Measurements from ENCODE around the gene MEGF11.
A peak's percentile ranks its signal among the peaks of the same experiment; 100 is the strongest.

MEGF11 gene

GRCh38 chr15:66219339-66219738 lies 34.2 kb downstream of the MEGF11 start:
- FAIRE-seq (peak; percentile 62), DNase-seq (ENCODE audit: low spot score) (no peak)

- no peak for FAIRE-seq
- DNase-seq (ENCODE audit: low spot score) = no peak
These were observed 36.7 kb downstream of the MEGF11 start for GRCh38 chr15:66216806-66217205.

GRCh38 chr15:66215811-66216210 lies 37.7 kb downstream of the MEGF11 start:
- FAIRE-seq = no peak
- no peak for DNase-seq (ENCODE audit: low spot score)

DNA sequence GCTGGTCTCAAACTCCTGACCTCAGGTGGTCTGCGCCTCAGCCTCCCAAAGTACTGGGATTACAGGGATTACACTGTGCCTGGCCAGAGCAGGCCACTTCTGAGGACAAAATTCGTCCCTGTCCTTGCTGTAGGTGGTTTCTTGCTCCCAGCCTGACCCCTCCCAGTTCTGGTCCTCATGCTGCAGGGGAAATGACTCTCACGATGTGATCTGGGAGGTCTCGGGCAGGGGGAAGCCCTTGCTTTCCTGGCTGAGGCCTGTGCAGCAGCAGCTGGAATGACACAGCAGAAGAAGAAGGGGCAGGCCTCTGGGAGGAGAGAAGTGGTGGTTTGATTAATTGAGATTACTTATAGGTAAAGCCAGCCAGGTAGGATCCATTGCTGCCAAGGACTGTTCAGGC lies 39.3 kb downstream of the MEGF11 start:
- FAIRE-seq = no peak
- no peak for DNase-seq (ENCODE audit: low spot score)

GRCh38 chr15:66212563-66212921 lies 41.0 kb downstream of the MEGF11 start:
- FAIRE-seq = no peak

DNA sequence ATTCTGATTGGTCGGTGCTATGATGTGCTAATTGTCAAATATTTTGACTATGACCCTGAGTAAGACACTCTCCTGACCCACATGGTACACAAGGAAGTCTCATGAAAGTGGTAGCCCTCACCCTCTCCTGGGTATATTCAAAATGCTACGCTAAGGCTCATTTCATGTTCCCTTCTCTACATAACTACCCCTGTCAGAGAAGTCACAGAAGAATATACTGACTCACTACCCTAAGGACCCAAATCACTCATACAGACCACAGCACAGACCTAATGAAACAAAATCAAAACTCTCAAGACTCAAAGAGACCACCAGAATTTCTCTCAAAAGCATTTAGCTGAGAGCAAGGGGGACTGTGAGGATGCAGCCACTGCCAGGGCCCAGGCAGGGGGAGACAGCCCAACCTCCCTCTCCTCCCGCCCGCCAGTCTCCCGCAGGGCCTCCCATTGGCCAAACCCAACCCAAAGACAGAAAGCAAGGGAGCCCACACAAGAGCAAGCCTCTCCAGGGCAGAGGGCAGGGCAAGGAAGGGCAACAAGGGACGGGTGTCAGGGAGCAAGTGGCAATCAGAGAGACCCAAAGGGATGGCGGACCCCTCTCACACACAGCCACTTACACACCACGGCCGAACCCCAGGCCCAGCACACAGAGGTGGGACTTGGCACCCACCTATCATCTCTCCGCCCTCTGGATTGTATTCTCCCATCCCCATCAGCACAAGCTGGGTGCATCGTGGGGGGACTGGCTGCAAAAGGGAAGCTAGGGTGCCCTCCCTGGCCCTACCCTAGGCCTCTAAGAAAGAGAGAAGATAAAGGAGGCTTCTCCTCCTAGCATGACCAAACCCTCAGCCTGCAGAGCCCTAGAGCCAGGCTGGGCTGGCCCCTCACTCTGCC lies 41.6 kb downstream of the MEGF11 start:
- FAIRE-seq (no peak), DNase-seq (ENCODE audit: low spot score) (no peak)

More at GRCh38 chr15:66212563-66212921, 41.0 kb downstream of the MEGF11 start:
- DNase-seq (ENCODE audit: low spot score) = no peak

GRCh38 chr15:66210684-66211083 lies 42.9 kb downstream of the MEGF11 start:
- FAIRE-seq (no peak), DNase-seq (ENCODE audit: low spot score) (no peak)

- FAIRE-seq (no peak), DNase-seq (ENCODE audit: low spot score) (no peak)
These were observed 54.8 kb downstream of the MEGF11 start for GRCh38 chr15:66198757-66199156.

- DNase-seq (ENCODE audit: low spot score) = peak; percentile 67
- FAIRE-seq = no peak
These were observed 56.9 kb downstream of the MEGF11 start for GRCh38 chr15:66196602-66197001.

GRCh38 chr15:66195621-66196230 lies 57.8 kb downstream of the MEGF11 start:
- FAIRE-seq (peak; percentile 50), DNase-seq (ENCODE audit: low spot score) (no peak)

DNA sequence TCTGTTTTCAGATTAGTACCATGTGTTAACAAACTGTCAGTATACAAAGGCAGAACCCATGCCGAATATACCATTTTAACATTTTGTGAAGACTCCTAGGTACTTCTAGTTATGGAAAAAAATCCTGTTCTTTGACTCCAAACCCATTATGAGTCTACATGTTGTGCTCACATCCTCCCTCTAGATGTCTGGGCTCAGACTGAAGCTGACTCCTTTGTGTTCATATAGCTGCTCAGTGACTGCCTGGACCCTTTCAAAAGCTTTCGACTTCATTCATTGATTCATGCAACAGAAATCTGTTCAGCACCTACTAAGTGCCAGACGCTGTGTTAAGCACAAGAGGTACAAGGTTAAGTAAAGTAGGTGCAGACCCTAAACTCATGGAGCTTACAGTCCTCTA lies 60.5 kb downstream of the MEGF11 start:
- FAIRE-seq (no peak), DNase-seq (ENCODE audit: low spot score) (no peak)

DNA sequence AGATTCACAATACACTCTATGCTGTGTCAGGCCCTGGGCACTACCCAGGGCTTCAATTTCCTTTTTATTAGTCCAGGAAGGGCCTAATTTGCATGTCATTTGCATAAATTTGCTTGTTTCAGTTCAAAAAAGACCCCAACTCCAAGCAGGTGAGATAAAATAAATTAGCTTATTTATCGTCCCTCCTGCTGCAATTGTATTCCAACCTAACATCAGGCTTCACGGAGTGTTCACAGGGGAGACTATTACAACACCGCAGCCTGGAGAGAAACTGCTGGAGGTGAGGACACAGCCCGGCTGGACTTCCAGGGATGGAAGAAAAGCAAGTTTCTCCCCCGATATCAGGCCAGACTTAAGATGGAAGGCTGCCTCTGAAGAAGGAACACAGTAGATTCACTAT lies 62.8 kb downstream of the MEGF11 start:
- FAIRE-seq = no peak
- DNase-seq (ENCODE audit: low spot score) = no peak

DNA sequence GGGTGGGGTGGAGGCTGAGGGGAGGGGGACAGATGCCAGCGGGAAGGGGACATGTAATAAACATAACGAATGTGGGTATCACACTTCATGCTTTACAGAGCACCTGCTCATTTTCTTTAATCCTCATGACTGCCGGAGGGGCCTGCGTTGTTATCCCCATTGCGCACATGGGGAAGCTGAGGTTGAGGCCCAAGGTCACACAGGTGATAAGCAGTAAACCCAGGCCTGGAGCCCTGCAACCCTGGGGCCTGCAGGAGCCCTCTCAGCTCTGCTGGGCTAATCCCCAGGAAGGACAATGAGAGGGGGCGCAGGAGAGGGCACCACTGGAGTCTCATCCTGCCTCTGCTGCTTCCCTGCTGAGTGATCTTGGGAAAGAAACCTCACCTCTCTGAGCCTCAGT lies 64.3 kb downstream of the MEGF11 start:
- no peak for DNase-seq (ENCODE audit: low spot score)

GRCh38 chr15:66188464-66188863 lies 65.1 kb downstream of the MEGF11 start:
- FAIRE-seq (no peak), DNase-seq (ENCODE audit: low spot score) (no peak)

More for the DNA sequence above, 64.3 kb downstream of the MEGF11 start:
- no peak for FAIRE-seq

- no peak for FAIRE-seq
- no peak for DNase-seq (ENCODE audit: low spot score)
These were observed 66.3 kb downstream of the MEGF11 start for GRCh38 chr15:66187271-66187670.

DNA sequence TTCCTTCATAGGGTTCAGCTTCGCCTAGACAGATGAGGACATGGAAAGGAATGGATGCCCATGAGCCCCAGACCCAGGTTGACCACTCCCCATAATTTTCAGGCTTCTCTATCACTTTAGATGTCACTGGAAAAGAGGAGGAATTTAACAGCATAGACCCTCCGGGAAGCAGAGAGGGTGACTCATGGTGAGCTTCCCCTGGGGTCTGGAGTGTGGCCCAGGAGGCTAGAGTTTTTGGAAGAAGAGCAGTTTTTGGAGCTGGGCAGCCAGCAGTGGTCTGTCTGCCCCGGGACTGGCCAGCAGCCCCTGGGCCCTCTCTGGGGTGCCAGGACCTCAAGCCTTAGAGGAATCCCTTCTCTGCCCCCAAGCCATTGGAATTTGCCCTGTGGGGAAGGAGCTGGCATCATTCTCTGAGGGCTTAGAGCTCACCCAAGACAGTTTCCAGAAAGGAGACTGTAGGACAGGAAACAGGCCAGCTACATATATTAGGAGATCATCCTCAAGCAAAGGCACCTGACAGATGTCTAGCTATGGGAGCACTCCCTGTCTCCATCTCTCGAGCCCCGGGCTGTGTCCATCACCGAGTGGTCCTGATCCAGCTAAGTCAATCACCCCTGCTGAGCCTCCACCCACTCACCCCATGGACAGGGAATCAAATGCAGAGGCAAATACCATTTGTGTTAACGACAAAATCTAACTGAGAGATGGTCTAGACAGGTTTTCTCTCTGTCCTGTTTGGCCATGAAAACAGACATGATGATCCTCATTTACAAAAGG lies 67.3 kb downstream of the MEGF11 start:
- FAIRE-seq = no peak

GRCh38 chr15:66184936-66185790 lies 68.4 kb downstream of the MEGF11 start:
- no peak for FAIRE-seq
- DNase-seq (ENCODE audit: low spot score) = no peak

More for the DNA sequence above, 67.3 kb downstream of the MEGF11 start:
- no peak for DNase-seq (ENCODE audit: low spot score)

DNA sequence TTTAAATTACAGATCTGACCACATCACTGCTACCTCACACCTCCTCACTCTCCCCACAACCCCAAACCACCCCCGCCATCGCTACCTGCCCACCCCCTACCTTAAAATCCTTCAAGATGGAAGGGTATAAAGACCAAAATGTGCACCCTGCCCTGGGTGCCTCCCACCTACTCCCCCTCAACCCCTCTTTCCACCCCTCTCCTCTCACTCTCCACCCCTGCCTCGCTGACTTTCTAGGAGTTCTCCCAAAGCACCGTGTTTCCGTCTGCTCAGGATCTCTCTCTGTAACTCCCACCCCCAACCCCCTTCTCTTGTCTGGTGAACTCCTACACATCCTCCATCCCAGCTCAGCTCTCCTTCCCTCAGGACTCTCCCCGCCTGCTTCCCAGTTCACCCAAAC lies 69.1 kb downstream of the MEGF11 start:
- DNase-seq (ENCODE audit: low spot score) = no peak
- FAIRE-seq = no peak

DNA sequence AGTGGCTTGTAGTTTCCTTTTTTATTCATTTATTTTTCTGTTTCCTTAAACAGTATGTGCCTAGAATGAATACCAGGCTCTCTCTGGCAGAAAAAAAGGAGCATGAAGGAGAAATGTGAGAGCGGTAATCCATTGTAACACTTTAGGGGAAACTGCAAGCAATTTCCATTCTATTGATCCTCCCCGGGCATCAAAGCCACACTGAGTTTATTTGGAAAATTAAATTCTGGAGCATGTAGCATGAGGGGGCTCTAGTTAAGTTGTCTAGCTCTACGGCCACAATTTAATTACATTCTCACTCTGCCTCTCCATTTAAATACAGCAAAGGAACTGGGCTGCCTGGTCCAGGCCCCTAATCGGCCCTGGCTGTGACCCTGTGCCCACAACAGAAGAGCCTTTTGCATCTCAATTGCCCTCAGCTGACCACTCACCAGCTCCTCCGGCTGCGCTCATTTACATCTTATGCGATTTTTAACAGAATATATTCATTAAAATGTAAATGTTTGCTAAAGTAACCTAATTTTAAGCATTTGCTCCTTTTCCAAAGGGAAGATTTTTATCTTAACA lies 72.9 kb downstream of the MEGF11 start:
- FAIRE-seq (no peak), DNase-seq (ENCODE audit: low spot score) (no peak)

DNA sequence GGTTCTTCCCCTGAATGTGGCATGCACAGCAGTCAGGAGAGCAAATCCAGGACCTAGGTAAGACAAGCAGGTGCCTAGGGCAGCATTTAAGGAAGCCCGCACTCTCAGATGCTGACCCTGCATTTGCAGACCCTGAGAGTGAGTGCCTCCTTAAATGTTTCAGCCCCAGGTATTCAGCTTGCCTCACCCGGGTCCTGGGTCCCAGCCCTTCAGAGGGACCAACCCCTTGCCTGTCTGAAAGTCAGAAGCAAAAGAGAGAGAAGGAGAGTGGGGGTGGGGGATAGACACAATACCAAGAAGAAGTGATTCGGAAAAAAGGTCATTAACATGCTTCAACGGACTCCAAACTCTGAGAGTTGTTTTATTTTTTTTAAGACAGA lies 75.0 kb downstream of the MEGF11 start:
- no peak for DNase-seq (ENCODE audit: low spot score)
- FAIRE-seq = no peak

Measured in urothelium cell line (cell line).